ENCODE data around the gene TNFRSF13B. TPM values are rescaled to one million over a fixed set of nuclear protein-coding genes. Genes with fewer than 3 reads are reported as not detected.
A peak's percentile ranks its signal among the peaks of the same experiment; 100 is the strongest.

Gene TNFRSF13B
- total RNA-seq, 1 experiment from 2014 or later = 0.28 TPM

- Mint-ChIP-seq H3K36me3 (ENCODE audit: insufficient read depth in 1 of 3, low read depth in 3 of 3) (no peaks in the 10 kb centered on the region), H3K27me3 (ENCODE audit: low read depth) (peaks cover 4% of the 10 kb centered on the region; the same call in 1 of the 2 replicates), H3K4me1 (peaks cover 2 to 4% of the 10 kb centered on the region in 2 experiments; a peak in 2 of 4 replicates), H3K4me3 (no peak overlapping the region; a peak in 1 of 5 replicates), H3K27ac (peak overlapping the region in 1 of 3 experiments; percentile 72; a peak in 2 of 7 replicates), H3K9me3 (no peaks in the 10 kb centered on the region; a peak in 1 of 5 replicates)
- Histone ChIP-seq H4K5ac (ENCODE audit: insufficient read length, low read depth, low read length) (no peak overlapping the region), H3T11ph (ENCODE audit: low read length) (no peak overlapping the region), H4K8ac (replicated peaks; ENCODE audit: insufficient read length, low read depth, low read length) (no peak overlapping the region), H3K4ac (ENCODE audit: low read depth, low read length) (no peak overlapping the region), H4K91ac (ENCODE audit: insufficient read length, low read depth, low read length) (no peak overlapping the region), H2BK20ac (ENCODE audit: low read depth, low read length, poor library complexity, severe bottlenecking) (no peak overlapping the region), H3K18ac (ENCODE audit: insufficient read length, low read depth, low read length) (no peak overlapping the region), H2BK120ac (ENCODE audit: low read depth, low read length, poor library complexity, severe bottlenecking) (no peak overlapping the region), H2BK5ac (ENCODE audit: insufficient read length, low read length) (no peak overlapping the region), H3K9me3 (ENCODE audit: control insufficient read depth, low read depth, low read length) (no peaks in the 10 kb centered on the region), H3K9ac (ENCODE audit: extremely low read depth, insufficient read length, low read length) (no peak overlapping the region), H2BK15ac (ENCODE audit: low read depth, low read length) (no peak overlapping the region), H3K27ac (ENCODE audit: insufficient read length, low read depth, low read length) (no peak overlapping the region), H4K20me1 (ENCODE audit: control insufficient read depth, insufficient read depth, insufficient read length) (no peaks in the 10 kb centered on the region), H3K4me1 (ENCODE audit: insufficient read depth, low read length) (no peaks in the 10 kb centered on the region), H3K79me2 (ENCODE audit: insufficient read depth, low read length) (no peaks in the 10 kb centered on the region), H3K4me2 (ENCODE audit: insufficient read depth, insufficient read length, low read length) (no peak overlapping the region), H3K14ac (ENCODE audit: insufficient read depth, low read length) (no peak overlapping the region), H3K56ac (ENCODE audit: insufficient read length, low read depth, low read length) (no peak overlapping the region), H3K23me2 (ENCODE audit: insufficient read length, low read depth, low read length, poor library complexity, severe bottlenecking) (no peaks in the 10 kb centered on the region), H3K23ac (ENCODE audit: insufficient read length, low read depth, low read length) (no peak overlapping the region), H3K79me1 (ENCODE audit: insufficient read depth, low read depth, low read length, poor library complexity, severe bottlenecking) (no peaks in the 10 kb centered on the region), H2BK12ac (ENCODE audit: insufficient read length, low read depth, low read length) (no peak overlapping the region), H2AFZ (ENCODE audit: low read length) (no peak overlapping the region), H2AK5ac (ENCODE audit: insufficient read length, low read length) (no peak overlapping the region), H3K27me3 (ENCODE audit: insufficient read depth, low read length) (no peaks in the 10 kb centered on the region)
- no peak for TF ChIP-seq CTCF (conservative IDR thresholded peaks at IDR 0.05)
- peak; percentile 36 for DNase-seq
- WGBS (ENCODE audit: extremely low coverage, insufficient read length, low lambda C conversion rate) = no CpG with 5 or more reads among the region's 10 CpGs
Measured at GRCh38 chr17:17018612-17019429, 46.9 kb upstream of the TNFRSF13B start.

Measured in H9 (cell line).